Left lung (tissue), 10 donors: Measurements from ENCODE around the gene TCAF1. TPM values are rescaled to one million over a fixed set of nuclear protein-coding genes. Genes with fewer than 3 reads are reported as not detected.

Source experiments
- ATAC-seq: fragments of 200-7000 bp; cut with Tn5 transposase; one replicate; pipeline ENCODE4 v1.9.1; 2020; ENCODE audit warnings: moderate library complexity
- DNase-seq, 4 donors: peaks; one replicate each; pipeline ENCODE4 v3.0.0-alpha.2; 2013 to 2020
- H3K27ac ChIP-seq, 2 donors: fragments of 200-600 bp; sonication (generic) in 1 of 2; one replicate each; pipeline versions ENCODE4 v1.5.0 to v1.8.0; 2020 to 2021
- H3K27me3 ChIP-seq, 2 donors: fragments of 200-600 bp; sonication (generic) in 1 of 2; one replicate each; pipeline versions ENCODE4 v1.5.0 to v1.8.0; 2020 to 2021
- H3K36me3 ChIP-seq, 2 donors: fragments of 200-600 bp; sonication (generic) in 1 of 2; one replicate each; pipeline versions ENCODE4 v1.5.0 to v1.8.0; 2020 to 2021
- H3K4me1 ChIP-seq, 2 donors: fragments of 200-600 bp; one replicate each; pipeline ENCODE4 v1.8.0; 2021
- H3K4me3 ChIP-seq, 2 donors: fragments of 200-600 bp; sonication (generic) in 1 of 2; one replicate each; pipeline versions ENCODE4 v1.5.0 to v1.8.0; 2020 to 2021; ENCODE audit warnings: mild to moderate bottlenecking in 1 of 2
- H3K9me3 ChIP-seq, 2 donors: fragments of 200-600 bp; sonication (generic) in 1 of 2; one replicate each; pipeline versions ENCODE4 v1.5.0 to v1.8.0; 2020 to 2021
- CTCF ChIP-seq, 2 donors: fragments of 200-600 bp; sonication (generic) in 1 of 2; IDR thresholded peaks; one replicate each; pipeline versions ENCODE4 v1.5.0 to v1.8.0; 2021; ENCODE audit warnings: antibody characterized with exemption in 2 of 2
- intact Hi-C, 2 donors: fragments of 100-400 bp; cut with DNase I; formaldehyde crosslinking; loops; one replicate each; pipeline versions ENCODE4 v1.11.2 to v1.14.2; 2022
- polyA plus RNA-seq, 6 donors: library from polyadenylated mRNA; unstranded; fragments of 120-200 nt; gene quantifications; one replicate each; pipeline ENCODE4 v1.2.1, GENCODE V29; 2013; ENCODE audit not compliant: insufficient read length in 6 of 6
- total RNA-seq, 2 donors: library from RNA; stranded (reverse); fragmentation: NEBNext Ultra II Directional; extraction: Animal tissue kit (Norgen Biotek cat#: 25700); gene quantifications; one replicate each; pipeline ENCODE4 v1.2.1, GENCODE V29; 2021
- donor health status: DM: no; HTN: yes; CAD: no.
- donor health status: DM: no; HTN: no; CAD: no.

TCAF1 gene
- total and polyA plus RNA-seq, 8 donors: 39.4 to 135 (median 101) TPM

- Histone ChIP-seq H3K4me1 (peaks cover 0 to 17% of the 10 kb centered on the region in 2 donors), H3K27me3 (no peaks in the 10 kb centered on the region), H3K36me3 (no peaks in the 10 kb centered on the region), H3K9me3 (no peaks in the 10 kb centered on the region), H3K4me3 (no peak overlapping the region), H3K27ac (no peak overlapping the region)
- no peak for TF ChIP-seq CTCF (IDR thresholded peaks at IDR 0.05)
- no peak for ATAC-seq
- peak in 1 of 4 donors; percentile 46 for DNase-seq
- intact Hi-C loops: no loop called here
These were observed 3.5 kb upstream of the TCAF1 start for GRCh38 chr7:143905509-143905908.

GRCh38 chr7:143902332-143902899, 440 bp upstream of the TCAF1 start:
- peak overlapping the region; percentile 90 to 94 for H3K27ac ChIP-seq
- ATAC-seq (no peak), DNase-seq (peak in 1 of 4 donors; percentile 36)
- intact Hi-C loops: no loop called here
- peak overlapping the region in 1 of 2 donors; percentile 77 for H3K4me3 ChIP-seq
- peaks cover 8 to 30% of the 10 kb centered on the region in 2 donors for H3K4me1 ChIP-seq
- H3K36me3 ChIP-seq: no peaks in the 10 kb centered on the region
- no peaks in the 10 kb centered on the region for H3K9me3 ChIP-seq
- no peaks in the 10 kb centered on the region for H3K27me3 ChIP-seq
- no peak for TF ChIP-seq CTCF (IDR thresholded peaks at IDR 0.05)

GRCh38 chr7:143901332-143901667, 676 bp downstream of the TCAF1 start:
- ATAC-seq: peak; percentile 50
- Histone ChIP-seq H3K9me3 (no peaks in the 10 kb centered on the region), H3K4me1 (peaks cover 8 to 30% of the 10 kb centered on the region in 2 donors), H3K27me3 (no peaks in the 10 kb centered on the region), H3K4me3 (peak overlapping the region; percentile 77 to 84), H3K27ac (peak overlapping the region; percentile 90 to 94), H3K36me3 (no peaks in the 10 kb centered on the region)
- intact Hi-C loops: no loop called here
- peak; percentile 40 to 81 (median 64) for DNase-seq
- no peak for TF ChIP-seq CTCF (IDR thresholded peaks at IDR 0.05)

GRCh38 chr7:143900230-143900766, 1.7 kb downstream of the TCAF1 start:
- H3K36me3 ChIP-seq: no peaks in the 10 kb centered on the region
- peaks cover 8 to 30% of the 10 kb centered on the region in 2 donors for H3K4me1 ChIP-seq
- DNase-seq: no peak
- no peak for TF ChIP-seq CTCF (IDR thresholded peaks at IDR 0.05)
- no peaks in the 10 kb centered on the region for H3K9me3 ChIP-seq
- no peaks in the 10 kb centered on the region for H3K27me3 ChIP-seq
- H3K27ac ChIP-seq: peak overlapping the region in 1 of 2 donors; percentile 90
- ATAC-seq: no peak
- intact Hi-C loops: no loop called here
- H3K4me3 ChIP-seq: peak overlapping the region in 1 of 2 donors; percentile 77

GRCh38 chr7:143898810-143899209, 3.2 kb downstream of the TCAF1 start:
- no peaks in the 10 kb centered on the region for H3K9me3 ChIP-seq
- no peaks in the 10 kb centered on the region for H3K36me3 ChIP-seq
- H3K27ac ChIP-seq: no peak overlapping the region
- DNase-seq: no peak
- TF ChIP-seq CTCF (IDR thresholded peaks at IDR 0.05): no peak
- no peaks in the 10 kb centered on the region for H3K27me3 ChIP-seq
- no peak for ATAC-seq
- peaks cover 8 to 30% of the 10 kb centered on the region in 2 donors for H3K4me1 ChIP-seq
- intact Hi-C loops: no loop called here
- no peak overlapping the region for H3K4me3 ChIP-seq
